Activated T-cell treated with anti-CD3 and anti-CD28 coated beads, Interleukin-2, amount 50 U/mL, for 24 hours (primary cell): Measurements from ENCODE around the gene WDR76.
"Not testable (repeated sequence)": the region's sequence is repeated elsewhere in the genome, so short reads cannot be mapped to it uniquely, and the experiment has no call there.

Experiments used
- DNase-seq: peaks from one replicate; pipeline ENCODE4 v3.0.0-alpha.2; 2020
- H3K27ac Mint-ChIP-seq: 2 replicates; pipeline ENCODE4 v1.8.0; 2020; ENCODE audit warnings: mild to moderate bottlenecking, mixed read lengths
- H3K27me3 Mint-ChIP-seq: 2 replicates; pipeline ENCODE4 v1.8.0; 2020; ENCODE audit warnings: mixed read lengths
- H3K36me3 Mint-ChIP-seq: 2 replicates; pipeline ENCODE4 v1.8.0; 2020; ENCODE audit warnings: low read depth, mixed read lengths
- H3K4me1 Mint-ChIP-seq: 2 replicates; pipeline ENCODE4 v1.8.0; 2020; ENCODE audit warnings: low read depth, mixed read lengths
- H3K4me3 Mint-ChIP-seq: 2 replicates; pipeline ENCODE4 v1.8.0; 2020; ENCODE audit warnings: mild to moderate bottlenecking, moderate library complexity, mixed read lengths
- H3K9me3 Mint-ChIP-seq: 2 replicates; pipeline ENCODE4 v1.8.0; 2020; ENCODE audit warnings: mixed read lengths

The WDR76 gene

GRCh38 chr15:43831519-43832052 is 4.8 kb downstream of the WDR76 start:
- peaks cover 92% of the 10 kb centered on the region for H3K36me3 Mint-ChIP-seq
- not testable (repeated sequence) for DNase-seq, H3K9me3 Mint-ChIP-seq, H3K27me3 Mint-ChIP-seq
- peak overlapping the region; percentile 36 for H3K27ac Mint-ChIP-seq
- peaks cover 35% of the 10 kb centered on the region for H3K4me1 Mint-ChIP-seq
- peak overlapping the region; percentile 28 for H3K4me3 Mint-ChIP-seq

GRCh38 chr15:43832485-43832884 is 5.7 kb downstream of the WDR76 start:
- not testable (repeated sequence) for H3K9me3 Mint-ChIP-seq, H3K27me3 Mint-ChIP-seq, DNase-seq
- peak overlapping the region; percentile 36 for H3K27ac Mint-ChIP-seq
- H3K36me3 Mint-ChIP-seq: peaks cover 93% of the 10 kb centered on the region
- peaks cover 34% of the 10 kb centered on the region for H3K4me1 Mint-ChIP-seq
- H3K4me3 Mint-ChIP-seq: peak overlapping the region; percentile 28

- no peak for DNase-seq
- H3K27ac Mint-ChIP-seq: no peak overlapping the region
Measured at GRCh38 chr15:43845421-43845820, 18.6 kb downstream of the WDR76 start.

GRCh38 chr15:43851251-43851650 is 24.4 kb downstream of the WDR76 start:
- Mint-ChIP-seq H3K27ac (no peak overlapping the region), H3K4me3 (no peak overlapping the region), H3K27me3 (no peaks in the 10 kb centered on the region), H3K9me3 (no peaks in the 10 kb centered on the region), H3K4me1 (no peaks in the 10 kb centered on the region), H3K36me3 (peaks cover 92% of the 10 kb centered on the region)
- DNase-seq: no peak

More at GRCh38 chr15:43845421-43845820, 18.6 kb downstream of the WDR76 start:
- Mint-ChIP-seq H3K4me3 (no peak overlapping the region), H3K36me3 (peaks cover 90% of the 10 kb centered on the region), H3K27me3 (no peaks in the 10 kb centered on the region), H3K4me1 (no peaks in the 10 kb centered on the region), H3K9me3 (no peaks in the 10 kb centered on the region)

- DNase-seq: no peak
- Mint-ChIP-seq H3K36me3 (peaks cover 94% of the 10 kb centered on the region), H3K27me3 (no peaks in the 10 kb centered on the region), H3K4me1 (no peaks in the 10 kb centered on the region), H3K9me3 (no peaks in the 10 kb centered on the region), H3K27ac (no peak overlapping the region), H3K4me3 (no peak overlapping the region)
Measured at GRCh38 chr15:43852607-43853006, 25.8 kb downstream of the WDR76 start.

GRCh38 chr15:43854801-43855200 is 28.0 kb downstream of the WDR76 start:
- no peak for DNase-seq
- H3K4me1 Mint-ChIP-seq: no peaks in the 10 kb centered on the region
- no peak overlapping the region for H3K27ac Mint-ChIP-seq
- H3K27me3 Mint-ChIP-seq: no peaks in the 10 kb centered on the region
- no peak overlapping the region for H3K4me3 Mint-ChIP-seq
- H3K36me3 Mint-ChIP-seq: peaks cover 95% of the 10 kb centered on the region
- no peaks in the 10 kb centered on the region for H3K9me3 Mint-ChIP-seq

- Mint-ChIP-seq H3K36me3 (peaks cover 97% of the 10 kb centered on the region), H3K4me1 (no peaks in the 10 kb centered on the region), H3K27ac (no peak overlapping the region), H3K27me3 (no peaks in the 10 kb centered on the region), H3K4me3 (no peak overlapping the region), H3K9me3 (no peaks in the 10 kb centered on the region)
- DNase-seq: no peak
Measured at GRCh38 chr15:43859546-43859945, 32.7 kb downstream of the WDR76 start.

GRCh38 chr15:43866636-43867035 is 39.8 kb downstream of the WDR76 start:
- not testable (repeated sequence) for H3K4me1 Mint-ChIP-seq, DNase-seq, H3K27me3 Mint-ChIP-seq, H3K9me3 Mint-ChIP-seq, H3K27ac Mint-ChIP-seq, H3K4me3 Mint-ChIP-seq
- peaks cover 86% of the 10 kb centered on the region for H3K36me3 Mint-ChIP-seq

GRCh38 chr15:43867096-43867495 is 40.3 kb downstream of the WDR76 start:
- Mint-ChIP-seq H3K4me3 (no peak overlapping the region), H3K27me3 (no peaks in the 10 kb centered on the region), H3K27ac (no peak overlapping the region), H3K4me1 (no peaks in the 10 kb centered on the region), H3K9me3 (no peaks in the 10 kb centered on the region), H3K36me3 (peaks cover 86% of the 10 kb centered on the region)
- no peak for DNase-seq

GRCh38 chr15:43868406-43868805 is 41.6 kb downstream of the WDR76 start:
- peaks cover 87% of the 10 kb centered on the region for H3K36me3 Mint-ChIP-seq
- H3K27ac Mint-ChIP-seq: no peak overlapping the region
- H3K4me1 Mint-ChIP-seq: no peaks in the 10 kb centered on the region
- no peaks in the 10 kb centered on the region for H3K9me3 Mint-ChIP-seq
- H3K27me3 Mint-ChIP-seq: no peaks in the 10 kb centered on the region
- no peak overlapping the region for H3K4me3 Mint-ChIP-seq
- no peak for DNase-seq

- Mint-ChIP-seq H3K27ac (no peak overlapping the region), H3K4me3 (no peak overlapping the region), H3K4me1 (no peaks in the 10 kb centered on the region), H3K36me3 (peaks cover 92% of the 10 kb centered on the region), H3K9me3 (no peaks in the 10 kb centered on the region), H3K27me3 (no peaks in the 10 kb centered on the region)
- no peak for DNase-seq
Measured at GRCh38 chr15:43871835-43872234, 45.0 kb downstream of the WDR76 start.

GRCh38 chr15:43872416-43873020 is 45.7 kb downstream of the WDR76 start:
- no peaks in the 10 kb centered on the region for H3K9me3 Mint-ChIP-seq
- no peaks in the 10 kb centered on the region for H3K4me1 Mint-ChIP-seq
- no peaks in the 10 kb centered on the region for H3K27me3 Mint-ChIP-seq
- no peak overlapping the region for H3K4me3 Mint-ChIP-seq
- DNase-seq: no peak
- peaks cover 93% of the 10 kb centered on the region for H3K36me3 Mint-ChIP-seq
- H3K27ac Mint-ChIP-seq: no peak overlapping the region

GRCh38 chr15:43873651-43874050 is 46.8 kb downstream of the WDR76 start:
- Mint-ChIP-seq H3K27ac (no peak overlapping the region), H3K4me3 (no peak overlapping the region), H3K36me3 (peaks cover 93% of the 10 kb centered on the region), H3K27me3 (no peaks in the 10 kb centered on the region), H3K4me1 (no peaks in the 10 kb centered on the region), H3K9me3 (no peaks in the 10 kb centered on the region)
- no peak for DNase-seq

GRCh38 chr15:43876872-43877271 is 50.1 kb downstream of the WDR76 start:
- H3K36me3 Mint-ChIP-seq: peaks cover 96% of the 10 kb centered on the region
- no peak overlapping the region for H3K4me3 Mint-ChIP-seq

GRCh38 chr15:43877371-43877770 is 50.6 kb downstream of the WDR76 start:
- no peak for DNase-seq
- Mint-ChIP-seq H3K36me3 (peaks cover 96% of the 10 kb centered on the region), H3K4me3 (no peak overlapping the region), H3K27me3 (no peaks in the 10 kb centered on the region), H3K9me3 (no peaks in the 10 kb centered on the region), H3K4me1 (no peaks in the 10 kb centered on the region), H3K27ac (no peak overlapping the region)

More at GRCh38 chr15:43876872-43877271, 50.1 kb downstream of the WDR76 start:
- Mint-ChIP-seq H3K4me1 (no peaks in the 10 kb centered on the region), H3K27ac (no peak overlapping the region), H3K9me3 (no peaks in the 10 kb centered on the region), H3K27me3 (no peaks in the 10 kb centered on the region)
- no peak for DNase-seq

GRCh38 chr15:43878446-43878845 is 51.6 kb downstream of the WDR76 start:
- Mint-ChIP-seq H3K27ac (no peak overlapping the region), H3K9me3 (no peaks in the 10 kb centered on the region), H3K4me1 (no peaks in the 10 kb centered on the region), H3K4me3 (no peak overlapping the region), H3K27me3 (no peaks in the 10 kb centered on the region), H3K36me3 (peaks cover 97% of the 10 kb centered on the region)
- no peak for DNase-seq
